Thyroid gland (tissue), 4 donors: Measurements from ENCODE around the gene CEP120. TPM values are rescaled to one million over a fixed set of nuclear protein-coding genes. Genes with fewer than 3 reads are reported as not detected.

Experiments used
- DNase-seq, 2 donors: peaks; one replicate each; pipeline ENCODE4 v3.0.0-alpha.2; 2019
- H3K27ac ChIP-seq, 3 donors: fragments of 200-600 bp; sonication (generic); 1 replicate in 2 of 3; 2 replicates in 1 of 3; pipeline ENCODE4 v1.5.1; 2016 to 2019; ENCODE audit warnings: mild to moderate bottlenecking in 1 of 3, moderate library complexity in 1 of 3
- H3K27me3 ChIP-seq: fragments of 200-600 bp; sonication (generic); one replicate; pipeline ENCODE4 v1.5.1; 2019
- H3K36me3 ChIP-seq, 2 donors: fragments of 200-600 bp; sonication (generic); one replicate each; pipeline ENCODE4 v1.5.1; 2016 to 2019
- H3K4me1 ChIP-seq, 2 donors: fragments of 200-600 bp; sonication (generic); one replicate each; pipeline ENCODE4 v1.5.1; 2017 to 2019
- H3K4me3 ChIP-seq, 3 donors: fragments of 200-600 bp; sonication (generic); replicated peaks in 1 of 3; 1 replicate in 2 of 3; 2 replicates in 1 of 3; pipeline ENCODE4 v1.5.1; 2016; ENCODE audit warnings: mild to moderate bottlenecking in 1 of 3
- H3K9me3 ChIP-seq: fragments of 200-600 bp; sonication (generic); one replicate; pipeline ENCODE4 v1.5.1; 2017
- POLR2A ChIP-seq, 2 donors: fragments of 450-650 bp; IDR thresholded peaks; one replicate each; pipeline ENCODE4 v1.6.1; 2017; ENCODE audit warnings: antibody characterized with exemption in 2 of 2, mild to moderate bottlenecking in 2 of 2, moderate library complexity in 1 of 2
- WGBS, 2 donors: methylation state at CpG; one replicate each; pipeline ENCODE4 v1.1.5; 2017; 5-methylcytosine and 5-hydroxymethylcytosine counted together
- intact Hi-C: fragments of 100-400 bp; cut with DNase I; formaldehyde crosslinking; loops from one replicate; pipeline ENCODE4 v1.15.1; 2023
- total RNA-seq, 4 donors: library from RNA; depleted of rRNA; stranded (reverse); fragments of >200 nt; gene quantifications; one replicate each; pipeline ENCODE4 v1.2.3, GENCODE V29; 2016
- TF ChIP-seq, protein P1 (sequence below), 6 experiments: fragments of 200-600 bp in 3 of 6; fragments of 450-650 bp in 3 of 6; sonication (generic) in 3 of 6; IDR thresholded peaks; one replicate each; pipeline ENCODE4 v1.5.1; 2016 to 2019; ENCODE audit warnings: antibody characterized with exemption in 6 of 6, mild to moderate bottlenecking in 2 of 6, inconsistent platforms in 1 of 6, moderate library complexity in 1 of 6

Gene CEP120
- total RNA-seq, 4 donors from 2014 or later: 21.7 to 32.0 (median 23.6) TPM

DNA sequence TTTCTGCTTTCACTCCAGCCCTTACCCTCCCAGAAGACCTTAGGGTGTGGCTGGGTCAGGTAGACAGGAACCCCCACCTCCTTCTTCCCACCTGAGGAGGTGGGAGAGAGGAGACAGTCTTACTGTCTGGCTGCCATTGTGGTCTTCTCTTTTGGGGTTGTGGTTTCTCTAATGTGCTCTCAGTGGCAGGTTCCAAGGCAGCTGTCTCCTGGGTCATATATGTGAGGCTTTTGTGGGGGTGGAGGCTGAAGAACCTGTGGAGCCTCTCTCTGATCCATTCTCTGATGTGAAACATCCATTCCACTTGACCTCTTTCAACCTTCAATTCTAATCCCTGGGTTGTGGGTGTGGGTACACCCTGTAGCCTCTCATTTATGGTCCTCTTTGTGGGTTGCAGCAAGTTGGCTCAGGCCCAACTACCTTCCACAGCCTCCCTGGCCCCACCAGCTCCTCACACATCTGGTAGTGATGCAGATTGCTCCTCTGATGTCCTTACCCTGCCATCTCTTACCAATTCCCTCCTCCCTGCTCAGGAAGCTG is 118.4 kb downstream of the CEP120 start:
- no peaks in the 10 kb centered on the region for H3K4me1 ChIP-seq
- intact Hi-C loops: no loop called here
- no peak overlapping the region for H3K27ac ChIP-seq
- H3K4me3 ChIP-seq: no peak overlapping the region
- H3K27me3 ChIP-seq: no peaks in the 10 kb centered on the region
- H3K9me3 ChIP-seq: no peaks in the 10 kb centered on the region
- no peaks in the 10 kb centered on the region for H3K36me3 ChIP-seq
- no peak for TF ChIP-seq POLR2A (IDR thresholded peaks at IDR 0.05)
- TF ChIP-seq, protein P1, sequence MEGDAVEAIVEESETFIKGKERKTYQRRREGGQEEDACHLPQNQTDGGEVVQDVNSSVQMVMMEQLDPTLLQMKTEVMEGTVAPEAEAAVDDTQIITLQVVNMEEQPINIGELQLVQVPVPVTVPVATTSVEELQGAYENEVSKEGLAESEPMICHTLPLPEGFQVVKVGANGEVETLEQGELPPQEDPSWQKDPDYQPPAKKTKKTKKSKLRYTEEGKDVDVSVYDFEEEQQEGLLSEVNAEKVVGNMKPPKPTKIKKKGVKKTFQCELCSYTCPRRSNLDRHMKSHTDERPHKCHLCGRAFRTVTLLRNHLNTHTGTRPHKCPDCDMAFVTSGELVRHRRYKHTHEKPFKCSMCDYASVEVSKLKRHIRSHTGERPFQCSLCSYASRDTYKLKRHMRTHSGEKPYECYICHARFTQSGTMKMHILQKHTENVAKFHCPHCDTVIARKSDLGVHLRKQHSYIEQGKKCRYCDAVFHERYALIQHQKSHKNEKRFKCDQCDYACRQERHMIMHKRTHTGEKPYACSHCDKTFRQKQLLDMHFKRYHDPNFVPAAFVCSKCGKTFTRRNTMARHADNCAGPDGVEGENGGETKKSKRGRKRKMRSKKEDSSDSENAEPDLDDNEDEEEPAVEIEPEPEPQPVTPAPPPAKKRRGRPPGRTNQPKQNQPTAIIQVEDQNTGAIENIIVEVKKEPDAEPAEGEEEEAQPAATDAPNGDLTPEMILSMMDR (IDR thresholded peaks at IDR 0.05): no peak
- DNase-seq: no peak

DNA sequence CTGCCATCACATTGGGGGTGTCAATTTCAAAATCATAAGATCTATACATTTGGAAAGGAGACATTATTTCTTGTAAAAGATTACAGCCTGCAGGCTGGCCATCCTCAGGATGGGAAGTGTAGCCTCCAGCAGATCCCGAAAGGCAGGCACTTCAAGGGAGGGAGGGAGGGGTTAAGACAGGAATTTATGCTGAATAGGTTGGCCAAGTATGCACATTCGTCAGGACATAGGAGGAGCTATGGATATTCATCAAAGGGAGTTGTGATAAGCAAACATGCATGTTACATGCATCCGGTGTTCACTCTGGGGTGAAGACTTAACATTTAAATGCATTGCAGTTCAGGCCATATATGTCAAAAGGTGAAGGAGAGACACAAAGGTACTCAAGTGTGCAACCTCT is 119.4 kb downstream of the CEP120 start:
- H3K36me3 ChIP-seq: no peaks in the 10 kb centered on the region
- no peak overlapping the region for H3K27ac ChIP-seq
- H3K27me3 ChIP-seq: no peaks in the 10 kb centered on the region
- no peaks in the 10 kb centered on the region for H3K9me3 ChIP-seq
- TF ChIP-seq, protein P1 (IDR thresholded peaks at IDR 0.05): no peak
- no peak for TF ChIP-seq POLR2A (IDR thresholded peaks at IDR 0.05)
- no peak overlapping the region for H3K4me3 ChIP-seq
- 55 to 56% methylated on average over 3 of the region's 3 CpGs for WGBS, 2 donors
- H3K4me1 ChIP-seq: no peaks in the 10 kb centered on the region
- intact Hi-C loops: no loop called here
- no peak for DNase-seq

DNA sequence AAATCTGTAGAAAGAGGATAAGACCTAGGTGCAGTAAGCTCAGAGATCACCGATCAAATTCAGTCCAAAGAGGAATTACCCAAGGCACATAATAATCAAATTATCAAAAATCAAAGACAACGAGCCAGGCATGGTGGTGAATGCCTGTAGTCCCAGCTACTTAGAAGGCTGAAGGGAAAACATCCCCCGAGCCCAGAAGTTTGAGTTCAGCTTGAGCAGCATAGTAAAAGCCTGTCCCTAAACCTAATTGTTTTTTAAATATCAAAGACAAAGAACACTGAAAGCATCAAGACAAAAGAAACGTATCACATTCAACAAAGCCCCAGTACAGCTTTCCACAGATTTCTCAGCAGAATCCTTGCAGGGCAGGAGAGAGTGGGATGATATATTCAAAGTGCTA is 122.9 kb downstream of the CEP120 start:
- intact Hi-C loops: no loop called here

DNA sequence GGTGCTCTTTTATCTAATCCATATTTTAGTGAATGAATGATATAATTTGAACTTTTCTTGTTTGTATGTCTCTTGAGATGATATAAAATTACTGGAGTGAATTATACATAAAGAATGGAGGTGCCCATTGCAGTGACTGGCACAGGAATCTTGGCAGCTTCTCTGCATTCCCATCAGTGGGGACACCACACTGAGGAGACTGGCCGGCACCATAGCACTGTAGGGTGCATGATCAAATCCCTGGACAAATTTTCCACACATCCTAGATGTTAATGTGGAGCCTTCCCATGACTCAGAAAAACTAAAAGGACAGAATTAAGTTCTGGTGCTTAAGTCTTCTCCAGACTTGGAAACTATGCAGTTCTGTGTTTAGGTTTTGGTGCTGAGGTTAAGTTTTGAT is 124.1 kb downstream of the CEP120 start:
- no peak overlapping the region for H3K4me3 ChIP-seq
- 94 to 100% methylated on average over 1 of the region's 1 CpG for WGBS, 2 donors
- H3K9me3 ChIP-seq: no peaks in the 10 kb centered on the region
- no peak for DNase-seq
- no peak overlapping the region for H3K27ac ChIP-seq
- H3K36me3 ChIP-seq: no peaks in the 10 kb centered on the region
- H3K27me3 ChIP-seq: no peaks in the 10 kb centered on the region
- intact Hi-C loops: no loop called here
- H3K4me1 ChIP-seq: no peaks in the 10 kb centered on the region
- no peak for TF ChIP-seq POLR2A (IDR thresholded peaks at IDR 0.05)
- TF ChIP-seq, protein P1 (IDR thresholded peaks at IDR 0.05): no peak

More for the DNA sequence above, 122.9 kb downstream of the CEP120 start:
- DNase-seq: no peak
- Histone ChIP-seq H3K9me3 (no peaks in the 10 kb centered on the region), H3K27ac (no peak overlapping the region), H3K4me1 (no peaks in the 10 kb centered on the region), H3K4me3 (no peak overlapping the region), H3K36me3 (no peaks in the 10 kb centered on the region), H3K27me3 (no peaks in the 10 kb centered on the region)
- 86 to 89% methylated on average over 4 of the region's 4 CpGs for WGBS, 2 donors
- TF ChIP-seq, protein P1 (IDR thresholded peaks at IDR 0.05): no peak
- TF ChIP-seq POLR2A (IDR thresholded peaks at IDR 0.05): no peak

DNA sequence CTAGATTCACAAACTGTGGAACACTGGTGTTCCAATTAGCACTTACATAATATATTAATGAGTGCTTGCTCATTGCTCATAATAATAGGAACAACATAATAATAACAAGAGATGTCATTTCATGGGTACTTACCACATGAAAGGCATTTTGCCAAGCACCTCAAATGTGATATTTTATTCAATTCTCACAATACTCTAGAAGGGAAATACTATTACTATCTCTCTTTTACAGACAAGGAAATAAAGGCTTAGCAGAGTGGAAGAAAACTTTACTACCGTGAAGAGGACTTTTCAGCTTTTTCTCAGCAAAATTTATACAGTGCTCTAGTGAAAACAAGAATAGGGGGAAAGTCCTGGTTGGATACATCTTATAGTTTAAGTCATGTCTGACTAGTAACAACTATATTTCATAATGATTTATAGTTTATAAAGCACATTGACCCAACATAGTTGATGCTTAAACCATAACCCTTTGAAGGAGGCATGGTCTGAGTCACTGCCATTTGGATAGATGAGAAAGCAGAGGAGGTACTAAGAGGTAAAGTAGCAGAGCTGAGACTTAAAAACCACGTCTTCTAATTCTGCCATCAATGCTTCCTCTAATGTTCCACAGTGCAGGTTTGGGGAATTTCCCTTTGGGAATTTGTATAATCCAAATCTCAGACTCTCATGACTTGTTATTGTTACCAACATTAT is 124.7 kb downstream of the CEP120 start:
- DNase-seq: no peak
- 82 to 90% methylated on average over 2 of the region's 2 CpGs for WGBS, 2 donors
- Histone ChIP-seq H3K27me3 (no peaks in the 10 kb centered on the region), H3K27ac (no peak overlapping the region), H3K4me1 (no peaks in the 10 kb centered on the region), H3K4me3 (no peak overlapping the region), H3K36me3 (no peaks in the 10 kb centered on the region), H3K9me3 (no peaks in the 10 kb centered on the region)
- TF ChIP-seq, protein P1 (IDR thresholded peaks at IDR 0.05): no peak
- no peak for TF ChIP-seq POLR2A (IDR thresholded peaks at IDR 0.05)
- intact Hi-C loops: no loop called here
